HG03442 (cell line): ENCODE measurements around the gene DAPK2.
A peak's percentile ranks its signal among the peaks of the same experiment; 100 is the strongest.
"Not testable (repeated sequence)": the region's sequence is repeated elsewhere in the genome, so short reads cannot be mapped to it uniquely, and the experiment has no call there.

Experiments used
- ATAC-seq: cut with Tn5 transposase; IDR thresholded peaks from one replicate; pipeline ENCODE4 v1.9.1; 2021; ENCODE audit warnings: mild to moderate bottlenecking, moderate library complexity; ENCODE audit not compliant: unreplicated experiment

The DAPK2 gene

DNA sequence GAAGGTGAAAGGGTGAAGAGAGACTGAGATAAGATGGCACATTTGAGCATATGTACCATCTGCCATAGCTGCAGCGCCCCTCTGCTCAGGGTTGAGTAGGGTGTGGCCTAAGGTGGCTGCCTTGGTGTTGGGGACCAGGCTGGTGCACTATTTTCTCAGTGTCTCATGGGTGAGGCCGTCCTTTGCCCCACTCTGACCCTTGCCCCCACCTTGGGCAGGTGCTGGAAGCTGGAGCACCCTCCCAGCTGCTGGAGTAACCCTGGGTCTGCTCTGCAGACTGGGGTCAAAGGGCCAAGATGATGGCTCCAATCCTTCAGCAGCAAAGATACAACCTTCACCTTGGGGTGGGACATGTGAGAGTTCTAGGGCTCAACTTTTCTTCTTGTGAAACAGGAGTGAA lies 69.2 kb downstream of the DAPK2 start:
- ATAC-seq, result no peak

- no peak for ATAC-seq
Observed at GRCh38 chr15:63974021-63974420, 72.3 kb downstream of the DAPK2 start.

DNA sequence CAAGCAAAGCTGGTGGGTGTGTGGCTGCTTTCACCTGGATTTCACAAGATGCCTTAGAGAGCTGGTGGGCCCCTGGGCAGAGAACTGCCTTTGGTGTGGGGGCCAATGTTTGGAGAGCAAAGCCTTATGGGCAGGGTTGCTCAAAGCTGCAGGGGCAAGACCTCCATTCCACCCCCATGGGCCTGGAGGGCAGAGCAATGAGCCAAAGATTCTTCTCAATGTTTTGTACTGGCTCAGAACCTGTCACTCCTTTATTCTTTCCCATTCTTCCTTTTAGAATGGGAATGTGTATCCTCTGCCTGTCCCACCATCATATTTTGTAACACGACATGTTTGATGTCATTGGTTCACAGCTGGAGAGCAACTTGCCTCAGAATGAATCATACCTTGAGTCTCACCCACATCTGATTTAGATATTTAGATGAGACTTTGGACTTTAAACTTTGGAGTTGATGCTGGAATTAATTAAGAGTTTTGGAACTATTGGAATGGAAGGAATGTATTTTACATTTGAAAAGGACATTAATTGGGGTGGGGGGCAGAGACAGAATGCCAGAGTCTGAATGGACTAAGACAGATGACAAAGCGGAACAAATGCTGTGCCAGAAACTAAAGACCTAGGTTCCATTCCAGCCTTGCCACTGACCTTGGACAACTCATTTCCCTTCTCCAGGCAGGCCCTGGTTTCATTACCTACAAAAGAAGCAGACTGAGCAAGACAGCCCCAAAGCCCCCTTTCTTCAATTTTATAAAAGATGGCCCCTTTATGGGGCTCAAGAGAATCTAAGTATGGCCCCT lies 72.9 kb downstream of the DAPK2 start:
- ATAC-seq, result no peak

GRCh38 chr15:63972801-63973200 lies 73.5 kb downstream of the DAPK2 start:
- ATAC-seq, result no peak

- no peak for ATAC-seq
Observed at GRCh38 chr15:63971904-63972303, 74.4 kb downstream of the DAPK2 start.

GRCh38 chr15:63971427-63971805 lies 74.9 kb downstream of the DAPK2 start:
- peak; percentile 23 for ATAC-seq

DNA sequence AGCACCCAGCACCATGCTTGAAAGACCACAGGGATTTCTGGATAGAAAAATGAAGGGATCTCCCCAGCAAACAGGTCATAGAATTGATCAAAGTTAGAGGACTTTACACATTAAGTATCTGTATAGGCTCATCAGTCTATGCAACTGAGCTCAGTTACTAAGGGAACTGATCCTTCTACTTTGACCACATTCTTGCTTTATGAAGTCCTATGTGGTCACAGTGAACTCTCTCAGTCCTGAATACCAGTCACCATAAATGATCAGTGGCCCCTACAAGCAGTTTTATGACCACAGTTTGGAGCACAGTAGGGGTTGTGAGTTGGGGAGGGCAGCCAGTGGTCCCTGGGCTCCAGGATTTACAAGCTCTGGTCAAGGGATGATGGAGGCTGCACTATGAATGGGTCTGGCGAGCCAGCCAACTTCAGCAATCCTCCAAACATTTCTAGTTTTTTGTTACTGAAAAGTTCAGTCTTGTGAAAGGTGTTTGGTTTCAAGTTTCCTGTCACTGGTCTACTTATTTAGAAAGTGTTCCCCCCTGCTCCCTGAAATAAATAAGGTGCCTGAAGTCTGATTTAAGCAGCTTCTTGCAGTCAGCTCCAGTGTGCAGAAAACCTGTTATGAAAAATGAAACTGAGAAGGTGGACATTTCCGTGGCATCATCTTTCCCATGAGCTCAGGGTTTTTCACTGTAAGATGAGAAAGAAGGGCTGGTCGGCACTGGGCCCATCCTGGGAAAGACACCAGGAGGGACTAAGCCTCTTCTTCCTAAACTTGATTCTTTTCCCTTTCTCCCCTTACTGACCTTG lies 75.5 kb downstream of the DAPK2 start:
- ATAC-seq, result peak; percentile 88

DNA sequence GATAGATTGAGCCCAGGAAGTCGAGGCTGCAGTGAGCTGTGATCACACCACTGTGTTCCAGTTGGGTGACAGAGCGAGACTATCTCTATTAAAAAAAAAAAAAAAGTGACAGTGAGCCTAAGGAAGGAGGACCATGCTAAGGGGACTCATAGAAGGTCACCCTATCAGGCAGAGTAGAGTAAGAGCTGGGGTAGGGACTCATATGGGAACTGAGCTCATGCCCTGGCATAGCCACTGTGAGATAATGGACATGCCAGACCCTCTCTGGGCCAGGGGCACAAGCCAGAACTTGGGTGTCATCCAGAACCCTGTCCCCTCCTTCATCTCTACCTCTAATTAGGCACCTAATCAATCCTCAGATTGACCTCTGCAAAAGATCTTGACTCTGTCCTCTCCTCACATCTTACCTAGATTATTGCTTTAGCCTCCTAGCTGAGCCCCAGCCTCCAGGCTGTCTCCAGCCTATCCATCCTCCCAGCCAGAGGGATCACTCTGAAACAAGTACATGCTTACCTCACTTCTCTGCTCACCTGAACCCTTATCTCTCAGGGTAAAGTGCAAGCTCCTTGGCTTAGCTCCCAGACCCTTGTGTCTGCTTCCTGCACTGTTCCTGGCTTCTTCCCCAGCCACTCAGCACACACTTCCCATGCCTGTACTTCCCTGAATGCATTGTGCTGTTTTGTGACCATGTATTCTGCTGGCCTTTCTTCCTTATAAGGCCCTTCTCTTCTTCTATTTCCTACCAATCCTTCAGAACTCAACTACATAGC lies 76.4 kb downstream of the DAPK2 start:
- no peak for ATAC-seq

DNA sequence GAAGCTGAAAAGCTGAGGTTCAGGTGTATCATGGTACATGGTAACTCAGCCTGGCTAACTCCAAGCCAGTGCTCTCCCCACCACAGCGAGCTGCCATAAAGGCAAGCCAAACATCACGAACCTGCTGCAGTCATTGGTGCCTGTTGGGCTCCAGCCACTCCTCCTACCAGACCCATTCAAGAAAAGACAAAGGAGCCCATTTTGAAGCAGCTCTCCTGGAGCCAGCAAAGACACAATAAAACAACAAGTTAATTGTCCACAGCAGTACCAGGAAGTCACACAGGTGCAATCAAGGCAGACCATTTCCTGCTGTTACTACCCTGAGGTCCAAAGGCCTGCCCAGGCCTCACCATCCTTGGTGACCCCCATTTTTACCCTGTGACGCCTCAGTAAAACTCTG lies 77.6 kb downstream of the DAPK2 start:
- ATAC-seq, result no peak

DNA sequence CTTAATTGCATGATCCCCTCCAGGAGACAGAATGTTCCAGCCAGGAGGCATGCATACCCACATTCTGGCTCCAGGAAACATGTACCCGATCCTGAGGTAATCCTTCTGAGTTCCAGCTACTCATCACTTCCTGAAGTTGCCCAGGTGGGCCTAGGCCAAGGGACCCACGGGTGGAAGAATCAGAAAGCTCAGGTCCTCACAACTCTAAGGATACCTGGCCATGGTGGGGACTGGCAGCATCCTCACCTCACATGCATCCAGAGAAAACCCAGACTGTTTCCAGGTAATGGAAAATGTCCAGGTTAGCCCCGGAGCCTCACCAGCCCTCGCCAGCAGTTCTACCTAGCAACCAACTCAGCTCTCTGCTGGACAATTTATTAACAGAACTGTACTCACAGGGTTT lies 78.2 kb downstream of the DAPK2 start:
- no peak for ATAC-seq

- ATAC-seq, result no peak
Observed at GRCh38 chr15:63967616-63968015, 78.7 kb downstream of the DAPK2 start.

DNA sequence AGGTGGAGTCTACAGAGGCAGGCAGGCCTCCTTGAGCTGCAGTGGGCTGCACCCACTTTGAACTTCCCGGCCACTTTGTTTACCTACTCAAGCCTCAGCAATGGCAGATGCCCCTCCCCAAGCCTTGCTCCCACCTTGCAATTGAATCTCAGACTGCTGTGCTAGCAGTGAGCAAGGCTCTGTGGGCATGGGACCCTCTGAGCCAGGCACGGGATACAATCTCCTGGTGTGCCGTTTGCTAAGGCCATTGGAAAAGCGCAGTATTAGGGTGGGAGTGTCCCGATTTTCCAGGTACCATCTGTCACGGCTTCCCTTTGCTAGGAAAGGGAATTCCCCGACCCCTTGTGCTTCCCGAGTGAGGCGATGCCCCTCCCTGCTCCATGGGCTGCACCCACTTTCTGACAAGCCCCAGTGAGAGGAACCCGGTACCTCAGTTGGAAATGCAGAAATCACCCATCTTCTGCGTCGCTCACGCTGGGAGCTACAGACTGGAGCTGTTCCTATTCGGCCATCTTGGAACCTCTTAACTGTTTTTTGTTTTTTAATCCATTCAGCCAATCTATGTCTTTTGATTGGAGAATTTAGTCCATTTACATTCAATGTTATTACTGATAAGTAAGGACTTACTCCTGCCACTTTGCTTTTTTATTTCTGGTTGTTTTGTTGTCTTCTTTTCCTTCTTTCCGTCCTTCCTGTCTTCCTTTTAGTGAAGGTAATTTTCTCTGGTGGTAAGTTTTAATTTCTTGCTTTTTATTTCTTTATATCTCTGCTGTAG lies 83.2 kb downstream of the DAPK2 start:
- ATAC-seq, result not testable (repeated sequence)

GRCh38 chr15:63953524-63953923 lies 92.8 kb downstream of the DAPK2 start:
- ATAC-seq, result no peak

DNA sequence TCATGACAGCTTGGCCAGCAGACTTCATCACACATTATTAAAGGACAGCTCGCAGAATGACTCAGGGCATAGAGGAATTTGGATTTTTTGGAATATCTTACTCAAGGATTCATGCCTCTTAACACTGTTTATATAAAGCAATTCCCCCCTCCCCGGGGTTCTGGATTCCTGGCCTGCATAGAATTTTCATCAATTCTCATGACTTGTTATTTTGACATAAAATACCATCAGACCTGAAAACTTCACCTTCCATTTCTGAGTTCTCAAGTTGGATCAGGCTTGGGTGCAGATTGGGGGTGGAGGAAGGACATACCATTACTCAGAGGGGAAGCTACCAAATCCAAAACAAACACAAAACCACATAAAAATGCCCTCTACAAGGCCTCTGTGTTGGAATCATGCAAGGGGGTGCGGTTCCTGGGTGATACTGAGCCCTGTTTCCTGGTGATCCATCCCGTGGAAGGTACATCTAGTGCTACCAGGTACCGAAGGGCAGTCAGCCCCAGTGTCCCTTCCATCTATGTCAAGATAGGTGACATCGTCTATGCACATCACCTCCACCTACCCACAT lies 95.3 kb downstream of the DAPK2 start:
- ATAC-seq, result no peak

- ATAC-seq, result no peak
Observed at GRCh38 chr15:63948971-63949370, 97.3 kb downstream of the DAPK2 start.

DNA sequence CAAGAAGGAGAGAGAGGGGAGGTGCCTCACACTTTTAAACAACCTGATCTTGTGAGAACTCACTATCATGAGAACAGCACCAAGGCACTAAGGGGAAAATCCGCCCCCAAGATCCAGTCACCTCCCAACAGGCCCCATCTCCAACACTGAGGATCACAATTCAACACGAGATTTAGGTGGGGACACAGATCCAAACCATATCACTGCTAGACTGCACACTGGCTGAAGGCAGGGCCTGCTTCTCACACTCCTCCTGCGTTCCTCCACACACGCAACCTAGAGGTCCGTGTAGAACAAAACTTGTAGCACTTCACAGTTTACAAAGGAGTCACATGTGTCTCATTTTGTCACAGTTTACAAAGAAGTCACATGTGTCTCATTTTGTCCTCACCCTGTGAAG lies 97.8 kb downstream of the DAPK2 start:
- no peak for ATAC-seq

DNA sequence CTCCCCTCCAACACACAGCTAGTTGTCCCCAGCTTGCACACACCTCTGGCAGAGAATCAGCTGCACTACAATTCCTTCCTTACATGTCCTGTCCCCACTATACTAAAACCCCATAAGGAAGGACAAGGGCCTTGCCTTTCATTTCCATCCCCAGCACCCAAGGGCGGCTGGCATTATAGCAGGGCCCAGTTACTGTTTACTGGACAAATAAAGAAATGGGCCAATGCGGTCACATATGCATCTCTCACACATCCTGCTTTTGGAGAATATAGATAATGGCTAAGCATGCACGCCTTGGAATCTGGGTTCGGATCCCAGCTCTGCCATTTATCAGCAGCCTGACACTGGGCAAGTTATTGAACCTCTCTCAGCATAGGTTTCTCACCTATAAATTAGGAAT lies 99.1 kb downstream of the DAPK2 start:
- ATAC-seq, result no peak

DNA sequence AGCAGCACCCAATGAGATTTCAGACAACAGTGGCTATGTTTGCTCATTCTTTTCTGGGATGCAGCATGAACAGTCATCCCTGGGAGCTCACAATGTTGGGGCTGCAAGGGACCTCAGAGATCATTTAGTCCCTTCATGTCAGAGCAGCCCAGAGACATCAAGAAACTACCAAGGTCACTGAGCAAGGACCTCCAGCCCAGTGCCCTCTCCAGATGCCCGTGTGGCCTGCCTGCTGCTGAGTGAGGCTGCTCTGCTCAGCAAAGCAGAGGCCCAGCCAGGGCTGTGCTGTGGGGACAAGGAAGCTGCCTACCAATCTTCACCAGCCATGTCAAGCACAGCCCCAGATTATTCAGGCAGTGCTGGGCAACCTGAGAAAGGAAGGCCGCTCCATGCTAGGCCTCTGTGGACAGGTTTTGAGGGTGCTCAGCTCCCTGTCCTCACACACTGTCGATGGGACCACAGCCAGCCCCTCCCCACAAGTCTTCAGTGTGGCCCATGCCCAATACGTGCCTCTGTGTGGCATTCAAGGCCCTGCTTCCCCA lies 99.7 kb downstream of the DAPK2 start:
- no peak for ATAC-seq

DNA sequence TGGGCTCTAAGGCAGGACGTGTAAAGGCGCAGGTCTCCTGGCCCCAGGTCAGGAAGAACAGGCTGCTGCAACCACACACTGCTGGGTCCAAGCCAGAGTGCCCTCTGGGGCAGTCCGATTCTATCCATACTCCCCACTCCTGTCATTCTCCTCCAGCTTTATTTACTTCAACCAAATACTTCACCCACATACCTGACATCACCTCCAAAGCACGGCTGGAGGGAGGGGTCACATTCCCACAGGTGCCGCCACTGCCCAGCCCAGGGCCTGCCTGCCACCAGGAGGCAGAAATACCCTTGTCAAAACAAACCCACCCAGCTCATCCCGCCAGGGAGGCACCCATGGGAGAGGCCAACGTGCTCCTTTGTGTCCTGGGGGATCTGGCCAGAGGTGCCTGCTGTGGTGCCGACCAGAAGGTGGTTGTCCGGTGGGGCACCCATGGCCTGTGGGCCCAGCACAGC lies 100.4 kb downstream of the DAPK2 start:
- no peak for ATAC-seq
